ENCODE results near the gene ZNF668.

ZNF668 gene

GRCh38 chr16:31071861-31072260 lies 2.2 kb downstream of the ZNF668 start:
- TF ChIP-seq CTCF (IDR thresholded peaks at IDR 0.05; ENCODE audit: low read depth, low read length), result no peak
- peak overlapping the region; percentile 67 for H3K4me3 ChIP-seq (ENCODE audit: low read depth, low read length)
- DNase-seq (ENCODE audit: low read depth, low spot score), result peak; percentile 83
- in situ Hi-C loops (cut with HindIII; ENCODE audit: low sequenced_read_pairs), result no loop called here

- no peak for DNase-seq (ENCODE audit: low read depth, low spot score)
- TF ChIP-seq CTCF (IDR thresholded peaks at IDR 0.05; ENCODE audit: low read depth, low read length), result no peak
- in situ Hi-C loops (cut with HindIII; ENCODE audit: low sequenced_read_pairs), result no loop called here
- no peak overlapping the region for H3K4me3 ChIP-seq (ENCODE audit: low read depth, low read length)
These were observed 6.7 kb downstream of the ZNF668 start for GRCh38 chr16:31067342-31067741.

- DNase-seq (ENCODE audit: low read depth, low spot score), result peak; percentile 94
- no peak overlapping the region for H3K4me3 ChIP-seq (ENCODE audit: low read depth, low read length)
- TF ChIP-seq CTCF (IDR thresholded peaks at IDR 0.05; ENCODE audit: low read depth, low read length), result no peak
- in situ Hi-C loops (cut with HindIII; ENCODE audit: low sequenced_read_pairs), result no loop called here
These were observed 9.1 kb downstream of the ZNF668 start for GRCh38 chr16:31064882-31065461.

GRCh38 chr16:31063843-31064611 lies 10.0 kb downstream of the ZNF668 start:
- no peak overlapping the region for H3K4me3 ChIP-seq (ENCODE audit: low read depth, low read length)
- TF ChIP-seq CTCF (IDR thresholded peaks at IDR 0.05; ENCODE audit: low read depth, low read length), result no peak
- in situ Hi-C loops (cut with HindIII; ENCODE audit: low sequenced_read_pairs), result no loop called here
- DNase-seq (ENCODE audit: low read depth, low spot score), result no peak

GRCh38 chr16:31063495-31063842 lies 10.6 kb downstream of the ZNF668 start:
- in situ Hi-C loops (cut with HindIII; ENCODE audit: low sequenced_read_pairs), result no loop called here
- DNase-seq (ENCODE audit: low read depth, low spot score), result no peak
- TF ChIP-seq CTCF (IDR thresholded peaks at IDR 0.05; ENCODE audit: low read depth, low read length), result no peak
- H3K4me3 ChIP-seq (ENCODE audit: low read depth, low read length), result no peak overlapping the region

GRCh38 chr16:31061813-31062440 lies 12.1 kb downstream of the ZNF668 start:
- in situ Hi-C loops (cut with HindIII; ENCODE audit: low sequenced_read_pairs), result no loop called here
- TF ChIP-seq CTCF (IDR thresholded peaks at IDR 0.05; ENCODE audit: low read depth, low read length), result no peak
- no peak for DNase-seq (ENCODE audit: low read depth, low spot score)
- H3K4me3 ChIP-seq (ENCODE audit: low read depth, low read length), result no peak overlapping the region

Data from astrocyte of the spinal cord (primary cell).